Upper lobe of left lung (tissue), 6 donors: Measurements from ENCODE around the gene GARIN3. TPM values are rescaled to one million over a fixed set of nuclear protein-coding genes. Genes with fewer than 3 reads are reported as not detected.

Source experiments
- ATAC-seq, 2 donors: fragments of 200-7000 bp; cut with Tn5 transposase; one replicate each; pipeline ENCODE4 v1.9.1; 2022; ENCODE audit warnings: mild to moderate bottlenecking in 2 of 2, moderate library complexity in 2 of 2; ENCODE audit not compliant: low FRiP score in 2 of 2
- DNase-seq, 2 donors: peaks; one replicate each; pipeline ENCODE4 v3.0.0-alpha.2; 2019 to 2020
- H3K27ac ChIP-seq, 4 donors: fragments of 200-600 bp; sonication (generic); one replicate each; pipeline ENCODE4 v1.5.1; 2016 to 2019
- H3K27me3 ChIP-seq, 4 donors: fragments of 200-600 bp; sonication (generic); one replicate each; pipeline ENCODE4 v1.5.1; 2017 to 2019
- H3K36me3 ChIP-seq, 4 donors: fragments of 200-600 bp; sonication (generic); one replicate each; pipeline ENCODE4 v1.5.1; 2016 to 2019
- H3K4me1 ChIP-seq, 4 donors: fragments of 200-600 bp; sonication (generic); one replicate each; pipeline ENCODE4 v1.5.1; 2018 to 2019
- H3K4me3 ChIP-seq, 4 donors: fragments of 200-600 bp; sonication (generic); one replicate each; pipeline ENCODE4 v1.5.1; 2017 to 2019; ENCODE audit warnings: mild to moderate bottlenecking in 2 of 4, moderate library complexity in 1 of 4
- H3K9me3 ChIP-seq, 4 donors: fragments of 200-600 bp; sonication (generic); one replicate each; pipeline ENCODE4 v1.5.1; 2018 to 2019
- EP300 ChIP-seq, 4 donors: sonication (generic); formaldehyde crosslinking; IDR thresholded peaks; one replicate each; pipeline ENCODE4 v1.5.1; 2017; ENCODE audit warnings: antibody characterized with exemption in 4 of 4, control low read depth in 2 of 4
- POLR2A ChIP-seq, 4 donors: fragments of 450-650 bp; IDR thresholded peaks; one replicate each; pipeline ENCODE4 v1.5.1; 2016 to 2017; ENCODE audit warnings: antibody characterized with exemption in 4 of 4, mild to moderate bottlenecking in 2 of 4
- POLR2AphosphoS5 ChIP-seq, 2 donors: sonication (generic); formaldehyde crosslinking; IDR thresholded peaks; one replicate each; pipeline ENCODE4 v1.5.1; 2017; ENCODE audit warnings: antibody characterized with exemption in 2 of 2
- WGBS, 2 donors: methylation state at CpG; one replicate each; pipeline ENCODE4 v1.1.5; 2017 to 2018; 5-methylcytosine and 5-hydroxymethylcytosine counted together
- total RNA-seq, 6 donors: library from RNA; depleted of rRNA in 4 of 6; stranded (reverse); fragments of >200 nt in 4 of 6; gene quantifications; one replicate each; pipeline versions ENCODE4 v1.1.0 to v1.2.1, GENCODE V29; 2016 to 2021
- TF ChIP-seq, protein P1 (sequence below), 6 experiments: fragments of 450-650 bp in 4 of 6; fragments of 200-600 bp in 2 of 6; sonication (generic) in 2 of 6; IDR thresholded peaks; one replicate each; pipeline ENCODE4 v1.5.1; 2016 to 2019; ENCODE audit warnings: antibody characterized with exemption in 6 of 6
- donor health status: DM: no; HTN: no; CAD: no; lungs with moderate emphysema.
- donor health status: DM: no; HTN: yes; CAD: no; lungs with severe emphysema.

The GARIN3 gene
- total RNA-seq, 6 donors from 2014 or later = not detected

- Histone ChIP-seq H3K36me3 (no peaks in the 10 kb centered on the region), H3K9me3 (no peaks in the 10 kb centered on the region), H3K27ac (no peak overlapping the region), H3K4me3 (no peak overlapping the region), H3K27me3 (no peaks in the 10 kb centered on the region), H3K4me1 (no peaks in the 10 kb centered on the region)
- no peak for ATAC-seq
- WGBS, 2 donors = 80 to 83% methylated on average over 4 of the region's 4 CpGs
- DNase-seq = no peak
- TF ChIP-seq EP300 (IDR thresholded peaks at IDR 0.05) (no peak), POLR2AphosphoS5 (IDR thresholded peaks at IDR 0.05) (no peak), POLR2A (IDR thresholded peaks at IDR 0.05) (no peak)
- TF ChIP-seq, protein P1, sequence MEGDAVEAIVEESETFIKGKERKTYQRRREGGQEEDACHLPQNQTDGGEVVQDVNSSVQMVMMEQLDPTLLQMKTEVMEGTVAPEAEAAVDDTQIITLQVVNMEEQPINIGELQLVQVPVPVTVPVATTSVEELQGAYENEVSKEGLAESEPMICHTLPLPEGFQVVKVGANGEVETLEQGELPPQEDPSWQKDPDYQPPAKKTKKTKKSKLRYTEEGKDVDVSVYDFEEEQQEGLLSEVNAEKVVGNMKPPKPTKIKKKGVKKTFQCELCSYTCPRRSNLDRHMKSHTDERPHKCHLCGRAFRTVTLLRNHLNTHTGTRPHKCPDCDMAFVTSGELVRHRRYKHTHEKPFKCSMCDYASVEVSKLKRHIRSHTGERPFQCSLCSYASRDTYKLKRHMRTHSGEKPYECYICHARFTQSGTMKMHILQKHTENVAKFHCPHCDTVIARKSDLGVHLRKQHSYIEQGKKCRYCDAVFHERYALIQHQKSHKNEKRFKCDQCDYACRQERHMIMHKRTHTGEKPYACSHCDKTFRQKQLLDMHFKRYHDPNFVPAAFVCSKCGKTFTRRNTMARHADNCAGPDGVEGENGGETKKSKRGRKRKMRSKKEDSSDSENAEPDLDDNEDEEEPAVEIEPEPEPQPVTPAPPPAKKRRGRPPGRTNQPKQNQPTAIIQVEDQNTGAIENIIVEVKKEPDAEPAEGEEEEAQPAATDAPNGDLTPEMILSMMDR (IDR thresholded peaks at IDR 0.05) = no peak
Observed at GRCh38 chr5:157203417-157203816, 37.4 kb upstream of the GARIN3 start.

GRCh38 chr5:157201857-157202256 lies 35.8 kb upstream of the GARIN3 start:
- WGBS, 2 donors = 78 to 86% methylated on average over 4 of the region's 4 CpGs
- Histone ChIP-seq H3K36me3 (no peaks in the 10 kb centered on the region), H3K4me1 (no peaks in the 10 kb centered on the region), H3K27me3 (no peaks in the 10 kb centered on the region), H3K27ac (no peak overlapping the region), H3K9me3 (no peaks in the 10 kb centered on the region), H3K4me3 (no peak overlapping the region)
- DNase-seq (no peak), ATAC-seq (no peak)
- TF ChIP-seq POLR2A (IDR thresholded peaks at IDR 0.05) = no peak
- TF ChIP-seq, protein P1 (IDR thresholded peaks at IDR 0.05) = no peak
- TF ChIP-seq POLR2AphosphoS5 (IDR thresholded peaks at IDR 0.05) = no peak
- TF ChIP-seq EP300 (IDR thresholded peaks at IDR 0.05) = no peak

- 46 to 62% methylated on average over 4 to 5 of the region's 5 CpGs for whole genome bisulfite sequencing, 2 donors
- ATAC-seq = no peak
- H3K36me3 ChIP-seq = no peaks in the 10 kb centered on the region
- no peaks in the 10 kb centered on the region for H3K27me3 ChIP-seq
- no peak overlapping the region for H3K4me3 ChIP-seq
- TF ChIP-seq POLR2AphosphoS5 (IDR thresholded peaks at IDR 0.05) (no peak), POLR2A (IDR thresholded peaks at IDR 0.05) (no peak)
- no peaks in the 10 kb centered on the region for H3K4me1 ChIP-seq
- H3K9me3 ChIP-seq = no peaks in the 10 kb centered on the region
- no peak for DNase-seq
- no peak overlapping the region for H3K27ac ChIP-seq
Observed at GRCh38 chr5:157198277-157198986, 32.4 kb upstream of the GARIN3 start.

GRCh38 chr5:157197086-157197485 lies 31.0 kb upstream of the GARIN3 start:
- ATAC-seq = no peak
- TF ChIP-seq POLR2A (IDR thresholded peaks at IDR 0.05) (no peak), EP300 (IDR thresholded peaks at IDR 0.05) (no peak), POLR2AphosphoS5 (IDR thresholded peaks at IDR 0.05) (no peak)
- TF ChIP-seq, protein P1 (IDR thresholded peaks at IDR 0.05) = no peak
- WGBS, 2 donors = 89 to 91% methylated on average over 3 of the region's 3 CpGs
- Histone ChIP-seq H3K27me3 (no peaks in the 10 kb centered on the region), H3K27ac (no peak overlapping the region), H3K9me3 (no peaks in the 10 kb centered on the region), H3K4me3 (no peak overlapping the region), H3K4me1 (no peaks in the 10 kb centered on the region), H3K36me3 (no peaks in the 10 kb centered on the region)
- no peak for DNase-seq

- Histone ChIP-seq H3K9me3 (no peaks in the 10 kb centered on the region), H3K36me3 (no peaks in the 10 kb centered on the region), H3K4me1 (no peaks in the 10 kb centered on the region), H3K4me3 (no peak overlapping the region), H3K27ac (no peak overlapping the region), H3K27me3 (no peaks in the 10 kb centered on the region)
- no peak for TF ChIP-seq POLR2AphosphoS5 (IDR thresholded peaks at IDR 0.05)
- no peak for TF ChIP-seq POLR2A (IDR thresholded peaks at IDR 0.05)
- no peak for TF ChIP-seq EP300 (IDR thresholded peaks at IDR 0.05)
- TF ChIP-seq, protein P1 (IDR thresholded peaks at IDR 0.05) = no peak
- no peak for DNase-seq
- no peak for ATAC-seq
Observed at GRCh38 chr5:157196045-157196444, 30.0 kb upstream of the GARIN3 start.
